CD1c-positive myeloid dendritic cell (primary cell): ENCODE measurements around the gene TRPC5OS.

Experiments used
- DNase-seq: peaks from one replicate; pipeline ENCODE4 v3.0.0-alpha.2; 2016; ENCODE audit errors: extremely low spot score

TRPC5OS gene

GRCh38 chrX:111896148-111896547 lies 20.2 kb downstream of the TRPC5OS start:
- no peak for DNase-seq

DNA sequence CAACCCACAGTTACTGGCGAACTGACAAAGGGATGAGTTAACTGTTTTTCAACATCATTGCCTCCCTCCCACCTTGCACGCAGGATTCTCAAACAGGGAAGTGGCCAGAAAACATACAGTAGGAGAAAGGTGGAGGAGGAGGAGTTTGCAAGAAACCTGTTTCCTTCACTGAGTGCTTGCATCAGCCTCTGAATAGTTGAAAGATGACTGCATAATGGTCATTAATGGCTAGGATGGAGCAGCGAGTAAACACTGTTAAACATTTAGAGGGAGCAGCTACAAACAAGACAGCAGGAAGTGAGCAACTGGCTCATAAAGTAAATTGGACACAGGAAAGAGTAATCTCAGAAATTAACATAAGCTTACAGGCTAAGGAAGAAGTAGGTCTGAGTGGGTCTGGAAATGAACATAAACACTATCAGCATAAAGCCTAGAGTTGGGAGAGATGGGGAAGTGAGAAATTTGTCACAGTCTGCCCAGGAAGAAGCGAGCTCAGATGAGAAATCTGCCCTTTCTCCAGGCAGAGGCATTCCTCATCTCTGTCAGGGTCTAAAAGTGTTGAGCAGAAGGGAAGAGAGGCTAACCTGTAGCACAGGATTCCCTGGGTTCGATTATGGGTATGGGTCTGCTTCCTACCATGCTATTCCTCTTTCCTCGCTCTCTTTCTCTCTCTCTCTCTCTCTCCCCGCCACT lies 38.6 kb downstream of the TRPC5OS start:
- DNase-seq = peak; percentile 61

- DNase-seq = peak; percentile 1
Measured at GRCh38 chrX:111917591-111917990, 41.6 kb downstream of the TRPC5OS start.

DNA sequence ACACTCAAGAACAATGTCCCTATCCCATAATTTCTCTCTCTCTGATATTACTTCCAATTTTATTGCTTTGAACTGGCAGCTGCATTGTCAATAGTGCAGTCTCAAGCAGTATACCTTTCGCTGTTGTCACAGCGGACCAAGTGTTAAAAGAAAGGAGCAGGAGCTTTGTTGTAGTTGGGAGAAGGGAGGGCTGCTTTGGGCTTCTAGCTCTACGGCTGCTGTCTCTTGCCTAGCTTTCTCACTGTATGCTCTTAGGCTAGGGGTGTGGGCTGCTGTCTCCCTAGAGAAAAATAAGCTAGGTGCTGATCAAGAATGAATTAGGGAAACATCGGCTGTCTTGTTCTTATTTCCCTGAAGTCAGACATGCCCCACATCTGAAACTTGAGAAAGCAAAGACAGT lies 52.5 kb downstream of the TRPC5OS start:
- no peak for DNase-seq
